NCI-H2196 treated with DMSO at 0.1 percent for 48 hours (cell line): Measurements from ENCODE around the gene B3GNT2.
"Not testable (repeated sequence)": the region's sequence is repeated elsewhere in the genome, so short reads cannot be mapped to it uniquely, and the experiment has no call there.

Source experiments
- DNase-seq: peaks from one replicate; lab custom pipeline; 2025; ENCODE audit not compliant: unreplicated experiment; lab: John Stamatoyannopoulos, UW

Gene B3GNT2

GRCh38 chr2:62231541-62231940 lies 35.6 kb downstream of the B3GNT2 start:
- no peak for DNase-seq

GRCh38 chr2:62234755-62235655 lies 39.1 kb downstream of the B3GNT2 start:
- no peak for DNase-seq

DNA sequence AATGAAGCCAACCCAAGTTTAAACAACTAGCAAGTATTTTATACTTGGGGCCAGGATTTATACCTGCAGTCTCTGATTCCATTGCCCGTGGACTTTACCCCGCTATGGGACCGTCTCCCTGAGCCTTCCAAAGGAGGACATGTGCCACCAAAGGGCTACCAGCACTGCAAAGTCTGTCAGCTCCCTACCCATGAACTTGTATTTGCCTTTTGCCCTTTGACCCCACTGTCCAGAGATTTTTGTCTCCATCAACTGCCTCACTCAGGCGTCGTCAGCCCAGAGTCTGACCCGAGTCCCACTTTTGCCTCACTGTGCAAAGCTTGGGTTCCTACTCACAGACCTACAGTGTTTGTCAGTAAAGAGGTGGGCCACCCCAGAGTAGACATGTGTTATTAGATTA lies 40.6 kb downstream of the B3GNT2 start:
- no peak for DNase-seq

- DNase-seq: no peak
Observed at GRCh38 chr2:62238236-62238635, 42.3 kb downstream of the B3GNT2 start.

GRCh38 chr2:62240546-62240945 lies 44.6 kb downstream of the B3GNT2 start:
- DNase-seq: no peak

- DNase-seq: no peak
Observed at GRCh38 chr2:62243983-62244382, 48.1 kb downstream of the B3GNT2 start.

DNA sequence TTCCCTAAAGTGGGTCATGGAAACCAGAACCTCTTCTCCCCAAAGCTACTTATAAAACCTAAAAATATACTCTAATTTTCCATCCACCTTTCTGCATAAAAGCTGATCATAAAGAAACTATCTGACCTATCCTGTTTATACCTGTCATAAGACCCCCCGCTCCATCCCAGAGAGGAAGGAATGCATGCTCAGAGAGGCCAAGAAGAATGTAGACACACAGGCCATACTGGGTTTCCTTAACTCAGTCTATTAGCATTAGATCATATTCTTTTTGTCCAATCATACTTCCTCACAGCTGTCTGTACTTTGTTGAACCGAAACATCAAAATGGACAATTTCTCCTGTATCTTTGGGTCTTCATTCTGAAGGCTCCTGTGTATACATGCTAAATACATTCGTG lies 52.3 kb downstream of the B3GNT2 start:
- no peak for DNase-seq

GRCh38 chr2:62250239-62250638 lies 54.3 kb downstream of the B3GNT2 start:
- no peak for DNase-seq

- DNase-seq: no peak
Observed at GRCh38 chr2:62254424-62255266, 58.7 kb downstream of the B3GNT2 start.

GRCh38 chr2:62257466-62257865 lies 61.6 kb downstream of the B3GNT2 start:
- DNase-seq: no peak

GRCh38 chr2:62263076-62263715 lies 67.3 kb downstream of the B3GNT2 start:
- no peak for DNase-seq

DNA sequence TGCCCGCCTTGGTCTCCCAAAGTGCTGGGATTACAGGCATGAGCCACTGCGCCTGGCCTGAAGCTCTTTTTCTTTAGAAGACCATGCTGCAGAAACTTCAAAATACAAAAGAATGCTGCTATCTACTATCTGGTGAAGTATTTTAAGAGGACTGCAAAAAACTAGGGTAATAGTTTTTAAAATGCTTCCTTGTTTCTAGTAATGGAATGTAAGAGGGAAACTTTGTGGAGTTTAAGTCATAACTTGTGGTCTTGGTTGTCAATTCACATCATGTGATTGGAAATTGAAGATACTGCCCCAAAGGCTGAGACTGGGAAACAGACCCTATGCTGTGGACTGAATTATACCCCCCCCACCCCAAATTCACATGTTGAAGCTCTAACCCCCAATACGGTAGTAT lies 68.3 kb downstream of the B3GNT2 start:
- no peak for DNase-seq

DNA sequence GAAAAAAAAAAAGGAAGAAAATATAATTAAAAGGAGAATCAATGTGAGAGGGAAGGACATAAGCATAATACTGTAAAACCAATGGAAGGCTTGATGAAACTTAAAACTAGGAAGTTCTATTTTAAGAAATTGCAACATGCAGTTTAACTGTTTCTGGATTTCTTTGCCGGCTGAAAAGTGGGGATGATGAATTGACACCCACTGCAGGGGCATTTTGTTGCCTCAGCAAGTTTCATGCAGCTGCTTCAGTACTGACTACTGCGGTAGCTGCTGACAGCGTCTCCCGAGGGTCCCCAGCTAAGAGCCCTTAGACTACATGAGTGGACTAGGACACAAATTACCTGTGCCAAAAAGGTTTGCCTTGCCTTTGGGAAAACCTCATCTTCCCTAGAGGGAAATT lies 69.2 kb downstream of the B3GNT2 start:
- no peak for DNase-seq

DNA sequence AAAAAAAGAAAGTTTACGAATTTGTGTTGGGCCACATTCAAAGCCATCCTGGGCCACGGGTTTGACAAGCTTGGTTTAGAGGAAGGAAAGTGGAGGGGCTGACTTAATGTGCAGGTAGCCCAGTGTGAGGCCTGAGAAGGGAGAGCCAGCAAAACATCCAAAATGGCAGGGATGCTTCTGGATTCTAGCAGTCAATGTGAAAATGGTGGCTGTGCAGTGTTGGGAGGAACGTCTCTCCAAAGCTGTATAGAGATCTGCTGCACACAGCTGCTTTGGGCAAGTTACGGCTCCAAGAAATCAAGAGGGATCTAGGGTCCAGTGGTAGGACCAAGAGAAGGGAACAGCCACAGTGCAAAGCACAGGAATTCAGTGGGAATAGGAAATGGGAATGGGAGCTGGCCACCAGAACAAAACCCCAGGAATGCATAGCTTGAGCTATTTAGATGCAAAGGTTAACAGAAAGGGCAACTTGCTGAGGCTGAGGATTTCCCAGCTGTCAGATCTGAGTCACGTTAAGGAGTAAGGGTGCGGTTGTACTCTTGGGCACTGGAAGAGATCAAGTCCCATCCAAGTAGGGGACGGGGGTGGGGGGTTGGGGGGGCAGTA lies 70.6 kb downstream of the B3GNT2 start:
- DNase-seq: no peak

DNA sequence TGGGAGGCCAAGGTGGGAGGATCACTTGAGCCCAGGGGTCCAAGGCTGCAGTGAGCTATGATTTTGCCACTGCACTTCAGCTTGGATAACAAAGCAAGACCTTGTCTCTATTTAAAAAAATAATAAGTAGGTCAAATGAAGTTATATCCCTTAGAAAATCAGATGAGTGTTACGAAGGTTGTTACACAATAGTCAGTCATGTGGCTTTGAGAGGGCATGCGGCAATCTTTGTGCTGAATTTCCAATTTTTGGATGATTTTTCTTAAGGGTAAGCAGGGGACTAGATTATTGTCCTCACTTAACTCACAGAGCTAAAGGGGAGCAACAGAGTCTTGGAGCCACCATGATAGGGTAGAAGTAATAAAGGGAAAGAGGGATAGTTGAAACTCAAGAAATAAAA lies 71.8 kb downstream of the B3GNT2 start:
- no peak for DNase-seq

- DNase-seq: not testable (repeated sequence)
Observed at GRCh38 chr2:62268681-62269188, 72.8 kb downstream of the B3GNT2 start.

GRCh38 chr2:62270728-62271127 lies 74.8 kb downstream of the B3GNT2 start:
- no peak for DNase-seq
